Measurements from ENCODE around the gene NECAB3. TPM values are rescaled to one million over a fixed set of nuclear protein-coding genes. Genes with fewer than 3 reads are reported as not detected.

Gene NECAB3
- polyA plus RNA-seq, 1 of the 3 experiments (the other 2 are of a cell fraction), result 20.1 TPM

DNA sequence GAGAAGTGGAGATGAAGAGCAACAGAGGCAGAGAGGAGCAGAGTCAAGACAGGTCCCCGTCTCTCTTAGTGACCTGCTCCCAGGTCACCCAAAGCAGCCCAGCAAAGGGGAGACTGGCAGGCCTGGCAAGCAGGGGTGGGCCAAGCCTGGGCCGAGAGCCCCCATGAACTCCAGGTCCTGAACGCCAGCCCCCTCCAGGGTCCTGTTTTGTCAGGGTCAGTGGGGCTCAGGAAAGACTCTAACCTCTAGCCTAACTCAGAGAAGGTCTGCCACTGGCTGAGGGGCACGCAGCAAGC, 1.2 kb downstream of the NECAB3 start:
- H4K20me1 ChIP-seq (ENCODE audit: insufficient read depth), result 0 out of 2 replicates have a peak, but pooled peaks cover 4% of the 10 kb centered on the region
- H3K27me3 ChIP-seq (ENCODE audit: insufficient read depth), result no peaks in the 10 kb centered on the region
- no peaks in the 10 kb centered on the region for H3K9me3 ChIP-seq
- H3K4me1 ChIP-seq (ENCODE audit: control insufficient read depth in 1 of 2, insufficient read depth in 2 of 2, low read depth in 1 of 2, low read length in 1 of 2), result peaks cover 8 to 32% of the 10 kb centered on the region in 2 experiments; a peak in 2 of 4 replicates
- H3K27ac ChIP-seq (ENCODE audit: low read depth in 2 of 2, low read length in 1 of 2), result no peak overlapping the region; a peak in 1 of 4 replicates
- H2AFZ ChIP-seq (ENCODE audit: low read depth), result no peak overlapping the region
- TF ChIP-seq RCOR1 (IDR thresholded peaks at IDR 0.05; ENCODE audit: low read length) (no peak), CHD2 (IDR thresholded peaks at IDR 0.05; ENCODE audit: low read length, partially characterized antibody) (no peak), YY1 (IDR thresholded peaks at IDR 0.05; ENCODE audit: low read depth) (no peak), SIN3A (IDR thresholded peaks at IDR 0.05; ENCODE audit: borderline replicate concordance, low read depth, low read length) (no peak), MEF2A (IDR thresholded peaks at IDR 0.05; ENCODE audit: borderline replicate concordance, low read depth) (no peak), NFIC (IDR thresholded peaks at IDR 0.05; ENCODE audit: borderline replicate concordance) (no peak), TCF12 (IDR thresholded peaks at IDR 0.05) (no peak), EP300 (IDR thresholded peaks at IDR 0.05; ENCODE audit: borderline replicate concordance in 1 of 2, low read depth in 1 of 2, low read length in 1 of 2) (no peak), FOXM1 (IDR thresholded peaks at IDR 0.05; ENCODE audit: low read depth) (no peak), POLR2AphosphoS5 (IDR thresholded peaks at IDR 0.05; ENCODE audit: low read depth, low read length) (no peak), TEAD4 (IDR thresholded peaks at IDR 0.05; ENCODE audit: borderline replicate concordance, insufficient read depth) (no peak), ELF1 (IDR thresholded peaks at IDR 0.05) (no peak)
- TF ChIP-seq, protein P1, sequence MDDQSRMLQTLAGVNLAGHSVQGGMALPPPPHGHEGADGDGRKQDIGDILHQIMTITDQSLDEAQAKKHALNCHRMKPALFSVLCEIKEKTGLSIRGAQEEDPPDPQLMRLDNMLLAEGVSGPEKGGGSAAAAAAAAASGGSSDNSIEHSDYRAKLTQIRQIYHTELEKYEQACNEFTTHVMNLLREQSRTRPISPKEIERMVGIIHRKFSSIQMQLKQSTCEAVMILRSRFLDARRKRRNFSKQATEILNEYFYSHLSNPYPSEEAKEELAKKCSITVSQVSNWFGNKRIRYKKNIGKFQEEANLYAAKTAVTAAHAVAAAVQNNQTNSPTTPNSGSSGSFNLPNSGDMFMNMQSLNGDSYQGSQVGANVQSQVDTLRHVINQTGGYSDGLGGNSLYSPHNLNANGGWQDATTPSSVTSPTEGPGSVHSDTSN (IDR thresholded peaks at IDR 0.05), result no peak
- TF ChIP-seq, protein P2, sequence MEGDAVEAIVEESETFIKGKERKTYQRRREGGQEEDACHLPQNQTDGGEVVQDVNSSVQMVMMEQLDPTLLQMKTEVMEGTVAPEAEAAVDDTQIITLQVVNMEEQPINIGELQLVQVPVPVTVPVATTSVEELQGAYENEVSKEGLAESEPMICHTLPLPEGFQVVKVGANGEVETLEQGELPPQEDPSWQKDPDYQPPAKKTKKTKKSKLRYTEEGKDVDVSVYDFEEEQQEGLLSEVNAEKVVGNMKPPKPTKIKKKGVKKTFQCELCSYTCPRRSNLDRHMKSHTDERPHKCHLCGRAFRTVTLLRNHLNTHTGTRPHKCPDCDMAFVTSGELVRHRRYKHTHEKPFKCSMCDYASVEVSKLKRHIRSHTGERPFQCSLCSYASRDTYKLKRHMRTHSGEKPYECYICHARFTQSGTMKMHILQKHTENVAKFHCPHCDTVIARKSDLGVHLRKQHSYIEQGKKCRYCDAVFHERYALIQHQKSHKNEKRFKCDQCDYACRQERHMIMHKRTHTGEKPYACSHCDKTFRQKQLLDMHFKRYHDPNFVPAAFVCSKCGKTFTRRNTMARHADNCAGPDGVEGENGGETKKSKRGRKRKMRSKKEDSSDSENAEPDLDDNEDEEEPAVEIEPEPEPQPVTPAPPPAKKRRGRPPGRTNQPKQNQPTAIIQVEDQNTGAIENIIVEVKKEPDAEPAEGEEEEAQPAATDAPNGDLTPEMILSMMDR (IDR thresholded peaks at IDR 0.05), result no peak
- TF ChIP-seq, protein P3, sequence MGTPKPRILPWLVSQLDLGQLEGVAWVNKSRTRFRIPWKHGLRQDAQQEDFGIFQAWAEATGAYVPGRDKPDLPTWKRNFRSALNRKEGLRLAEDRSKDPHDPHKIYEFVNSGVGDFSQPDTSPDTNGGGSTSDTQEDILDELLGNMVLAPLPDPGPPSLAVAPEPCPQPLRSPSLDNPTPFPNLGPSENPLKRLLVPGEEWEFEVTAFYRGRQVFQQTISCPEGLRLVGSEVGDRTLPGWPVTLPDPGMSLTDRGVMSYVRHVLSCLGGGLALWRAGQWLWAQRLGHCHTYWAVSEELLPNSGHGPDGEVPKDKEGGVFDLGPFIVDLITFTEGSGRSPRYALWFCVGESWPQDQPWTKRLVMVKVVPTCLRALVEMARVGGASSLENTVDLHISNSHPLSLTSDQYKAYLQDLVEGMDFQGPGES (IDR thresholded peaks at IDR 0.05; ENCODE audit: low read depth, low read length), result no peak
- TF ChIP-seq, protein P4, sequence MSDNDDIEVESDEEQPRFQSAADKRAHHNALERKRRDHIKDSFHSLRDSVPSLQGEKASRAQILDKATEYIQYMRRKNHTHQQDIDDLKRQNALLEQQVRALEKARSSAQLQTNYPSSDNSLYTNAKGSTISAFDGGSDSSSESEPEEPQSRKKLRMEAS (IDR thresholded peaks at IDR 0.05; ENCODE audit: low read depth), result no peak
- peak overlapping the region; percentile 61 to 79 for H3K4me3 ChIP-seq (ENCODE audit: low read depth in 2 of 2, low read length in 1 of 2)
- peak overlapping the region; percentile 99 for H3K4me2 ChIP-seq
- H3K9me2 ChIP-seq, result no peaks in the 10 kb centered on the region
- ChIA-PET CTCF (no interaction called here), POLR2A (no interaction called here)
- H3K36me3 ChIP-seq (replicated peaks in 1 of 2; ENCODE audit: control insufficient read depth in 1 of 2, insufficient read depth in 2 of 2, low read length in 1 of 2), result peaks cover 8 to 17% of the 10 kb centered on the region in 2 experiments
- peaks cover 10% of the 10 kb centered on the region; the same call in 1 of the 2 replicates for H3K79me2 ChIP-seq (ENCODE audit: insufficient read depth)
- 74% methylated on average over 4 of the region's 4 CpGs for WGBS (ENCODE audit: low lambda C conversion rate)
- peak overlapping the region; percentile 68 for H3K9ac ChIP-seq
- peaks cover 18% of the 10 kb centered on the region for H3F3A ChIP-seq (replicated peaks; ENCODE audit: insufficient read depth)
- no peak for DNase-seq
